Prostate gland (tissue), 2 donors: ENCODE measurements around the gene HIBADH.

Source experiments
- POLR2A ChIP-seq: fragments of 450-650 bp; IDR thresholded peaks from one replicate; pipeline ENCODE4 v1.6.1; 2016; ENCODE audit warnings: antibody characterized with exemption, mild to moderate bottlenecking
- POLR2AphosphoS5 ChIP-seq: sonication (generic); formaldehyde crosslinking; IDR thresholded peaks from one replicate; pipeline ENCODE4 v1.6.1; 2017; ENCODE audit warnings: antibody characterized with exemption
- TF ChIP-seq, protein P1 (sequence below), 4 experiments: fragments of 200-600 bp in 2 of 4; fragments of 450-650 bp in 2 of 4; sonication (generic) in 2 of 4; IDR thresholded peaks; 1 replicate in 3 of 4; 2 replicates in 1 of 4; pipeline ENCODE4 v1.5.1; 2016 to 2019; ENCODE audit warnings: antibody characterized with exemption in 4 of 4, mild to moderate bottlenecking in 2 of 4, moderate library complexity in 2 of 4

- TF ChIP-seq, protein P1, sequence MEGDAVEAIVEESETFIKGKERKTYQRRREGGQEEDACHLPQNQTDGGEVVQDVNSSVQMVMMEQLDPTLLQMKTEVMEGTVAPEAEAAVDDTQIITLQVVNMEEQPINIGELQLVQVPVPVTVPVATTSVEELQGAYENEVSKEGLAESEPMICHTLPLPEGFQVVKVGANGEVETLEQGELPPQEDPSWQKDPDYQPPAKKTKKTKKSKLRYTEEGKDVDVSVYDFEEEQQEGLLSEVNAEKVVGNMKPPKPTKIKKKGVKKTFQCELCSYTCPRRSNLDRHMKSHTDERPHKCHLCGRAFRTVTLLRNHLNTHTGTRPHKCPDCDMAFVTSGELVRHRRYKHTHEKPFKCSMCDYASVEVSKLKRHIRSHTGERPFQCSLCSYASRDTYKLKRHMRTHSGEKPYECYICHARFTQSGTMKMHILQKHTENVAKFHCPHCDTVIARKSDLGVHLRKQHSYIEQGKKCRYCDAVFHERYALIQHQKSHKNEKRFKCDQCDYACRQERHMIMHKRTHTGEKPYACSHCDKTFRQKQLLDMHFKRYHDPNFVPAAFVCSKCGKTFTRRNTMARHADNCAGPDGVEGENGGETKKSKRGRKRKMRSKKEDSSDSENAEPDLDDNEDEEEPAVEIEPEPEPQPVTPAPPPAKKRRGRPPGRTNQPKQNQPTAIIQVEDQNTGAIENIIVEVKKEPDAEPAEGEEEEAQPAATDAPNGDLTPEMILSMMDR (IDR thresholded peaks at IDR 0.05): no peak
- TF ChIP-seq POLR2A: no peak
- TF ChIP-seq POLR2AphosphoS5: no peak
Observed at GRCh38 chr7:27616186-27616491, 46.5 kb downstream of the HIBADH start.
